HEK293T (cell line): ENCODE data around the gene AQP1.

Source experiments
- FOXM1 ChIP-seq: fragments of 450-650 bp; IDR thresholded peaks from 2 replicates; pipeline ENCODE4 v1.6.1; 2017; ENCODE audit warnings: mild to moderate bottlenecking, borderline replicate concordance
- NFRKB ChIP-seq: fragments of 450-650 bp; IDR thresholded peaks from 2 replicates; pipeline ENCODE4 v1.6.1; 2016; ENCODE audit warnings: mild to moderate bottlenecking, moderate library complexity
- SUZ12 ChIP-seq: fragments of 450-650 bp; IDR thresholded peaks from 2 replicates; pipeline ENCODE4 v1.6.1; 2016; ENCODE audit warnings: mild to moderate bottlenecking

DNA sequence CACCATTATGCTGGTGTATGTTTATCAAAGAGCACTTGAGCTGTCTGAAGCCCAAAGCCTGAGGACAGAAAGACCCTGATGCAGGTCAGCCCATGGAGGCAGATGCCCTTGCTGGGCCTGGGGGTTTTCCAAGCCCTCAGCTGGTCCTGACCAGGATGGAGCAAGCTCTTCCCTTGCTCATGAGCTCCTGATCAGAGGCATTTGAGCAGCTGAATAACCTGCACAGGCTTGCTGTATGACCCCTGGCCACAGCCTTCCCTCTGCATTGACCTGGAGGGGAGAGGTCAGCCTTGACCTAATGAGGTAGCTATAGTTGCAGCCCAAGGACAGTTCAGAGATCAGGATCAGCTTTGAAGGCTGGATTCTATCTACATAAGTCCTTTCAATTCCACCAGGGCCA is 13.0 kb downstream of the AQP1 start:
- TF ChIP-seq FOXM1 = no peak
- no peak for TF ChIP-seq SUZ12
- no peak for TF ChIP-seq NFRKB
